Germinal center (tissue), 1 donor: ENCODE measurements around the gene TRMT10C.
A peak's percentile ranks its signal among the peaks of the same experiment; 100 is the strongest.
"Not testable (repeated sequence)": the region's sequence is repeated elsewhere in the genome, so short reads cannot be mapped to it uniquely, and the experiment has no call there.

Experiments
- DNase-seq: peaks from one replicate; pipeline ENCODE4 v3.0.0; 2012; ENCODE audit warnings: mixed read lengths, low spot score

TRMT10C gene

GRCh38 chr3:101561630-101562328, at the start of gene TRMT10C:
TRMT10C (plus strand) TSS chr3:101561868; CDS start chr3:101564782, 2,914 bp downstream.
- peak; percentile 91 for DNase-seq

DNA sequence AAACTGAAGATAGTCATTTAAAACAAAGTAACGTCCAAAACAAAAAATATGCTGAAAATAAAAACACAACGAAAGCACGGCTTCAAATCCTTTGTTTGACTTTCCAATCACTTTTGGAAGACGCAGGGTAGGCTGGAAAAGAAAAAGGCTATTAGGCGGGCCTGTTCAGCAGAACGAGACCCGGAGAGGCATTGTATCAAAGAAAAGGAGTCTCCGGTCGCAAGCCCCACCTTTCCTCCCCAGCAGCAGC, 49.3 kb upstream of the TRMT10C start:
- no peak for DNase-seq

- DNase-seq, result peak; percentile 88
Measured at GRCh38 chr3:101512646-101513418, 48.8 kb upstream of the TRMT10C start, which contains the start of gene SENP7. SENP7 (minus strand) TSS chr3:101513212; CDS start chr3:101513130, 82 bp downstream.

- DNase-seq, result peak; percentile 2
Measured at GRCh38 chr3:101513419-101513986, 48.2 kb upstream of the TRMT10C start.

DNA sequence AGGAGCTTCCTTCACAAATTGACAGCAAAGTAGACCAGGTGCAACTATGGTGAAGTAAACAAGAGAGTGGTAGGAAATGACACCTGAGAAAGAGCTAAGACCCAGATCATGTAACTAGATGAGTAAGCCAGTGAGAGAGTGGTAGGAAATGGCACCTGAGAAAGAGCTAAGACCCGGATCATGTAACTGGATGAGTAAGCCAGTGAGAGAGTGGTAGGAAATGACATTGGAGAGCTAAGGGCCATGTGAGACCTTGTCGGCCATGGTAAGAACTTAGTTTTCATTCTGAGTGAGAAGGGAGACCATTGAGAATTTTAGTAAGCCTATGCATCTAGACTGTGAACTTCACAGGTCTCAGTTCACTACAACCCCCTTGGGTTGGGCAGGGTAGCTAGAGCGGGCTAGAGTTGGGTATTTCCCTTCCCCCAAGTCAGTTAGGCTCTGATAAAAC, 43.2 kb upstream of the TRMT10C start:
- DNase-seq, result no peak

DNA sequence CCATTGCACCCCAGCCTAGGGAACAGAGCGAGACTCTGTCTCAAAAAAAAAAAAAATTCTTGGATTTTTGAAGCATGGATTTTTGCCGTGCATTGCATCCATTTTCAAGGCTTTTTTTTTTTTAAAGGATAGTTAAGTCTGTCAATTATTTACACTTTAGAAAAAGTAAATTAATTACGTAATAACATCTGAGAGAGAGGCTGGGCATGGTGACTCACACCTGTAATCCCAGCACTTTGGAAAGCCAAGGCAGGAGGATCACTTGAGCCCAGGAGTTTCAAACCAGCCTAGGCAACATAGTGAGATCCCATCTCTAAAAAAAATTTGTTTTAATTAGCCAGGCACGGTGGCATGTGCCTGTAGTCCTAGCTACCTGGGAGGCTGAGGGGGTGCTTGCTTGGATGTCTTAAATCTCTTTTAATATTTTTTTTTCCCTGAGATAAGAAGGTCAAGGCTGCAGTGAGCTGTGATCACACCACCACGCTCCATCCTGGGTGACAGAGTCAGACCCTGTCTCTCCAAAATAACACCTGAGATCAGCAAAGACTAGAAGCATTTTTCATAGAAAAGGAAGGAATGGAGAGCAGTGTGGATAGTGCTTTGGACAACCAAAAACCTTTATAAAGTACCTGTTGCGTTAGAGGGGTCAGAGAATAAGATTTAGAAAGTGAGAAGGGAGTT, 41.8 kb upstream of the TRMT10C start:
- DNase-seq, result no peak

- DNase-seq, result no peak
Measured at GRCh38 chr3:101521211-101521701, 40.4 kb upstream of the TRMT10C start.

DNA sequence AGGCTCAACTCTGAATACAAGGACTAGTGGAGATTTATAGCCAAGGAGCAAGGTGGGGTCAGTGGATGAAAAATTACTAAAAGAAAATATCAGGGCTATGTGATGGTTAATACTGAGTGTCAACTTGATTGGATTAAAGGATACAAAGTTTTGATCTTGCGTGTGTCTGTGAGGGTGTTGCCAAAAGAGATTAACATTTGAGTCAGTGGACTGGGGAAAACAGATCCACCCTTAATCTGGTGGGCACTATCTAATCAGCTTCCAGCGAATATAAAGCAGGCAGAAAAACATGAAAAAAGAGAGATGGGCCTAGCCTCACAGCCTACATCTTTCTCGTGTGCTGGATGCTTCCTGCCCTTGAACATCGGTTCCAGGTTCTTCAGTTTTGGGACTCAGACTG, 34.2 kb upstream of the TRMT10C start:
- DNase-seq, result no peak

DNA sequence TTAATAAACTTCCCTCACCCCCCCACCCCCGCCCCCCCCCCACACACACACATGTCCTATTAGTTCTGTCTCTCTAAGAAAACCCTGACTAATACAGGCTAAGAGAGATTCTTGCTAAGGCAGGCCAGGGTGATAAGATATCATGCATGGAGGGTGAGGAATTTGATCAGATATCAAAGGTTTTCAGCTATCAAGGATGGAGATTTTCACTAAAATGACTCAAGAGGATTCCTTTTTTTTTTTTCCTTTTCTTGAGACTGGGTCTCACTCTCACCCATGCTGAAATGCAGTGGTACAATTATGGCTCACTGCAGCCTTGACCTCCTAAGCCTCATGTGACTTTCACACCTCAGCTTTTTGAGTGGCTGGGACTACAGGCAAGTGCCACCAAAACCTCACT, 33.8 kb upstream of the TRMT10C start:
- DNase-seq, result no peak

DNA sequence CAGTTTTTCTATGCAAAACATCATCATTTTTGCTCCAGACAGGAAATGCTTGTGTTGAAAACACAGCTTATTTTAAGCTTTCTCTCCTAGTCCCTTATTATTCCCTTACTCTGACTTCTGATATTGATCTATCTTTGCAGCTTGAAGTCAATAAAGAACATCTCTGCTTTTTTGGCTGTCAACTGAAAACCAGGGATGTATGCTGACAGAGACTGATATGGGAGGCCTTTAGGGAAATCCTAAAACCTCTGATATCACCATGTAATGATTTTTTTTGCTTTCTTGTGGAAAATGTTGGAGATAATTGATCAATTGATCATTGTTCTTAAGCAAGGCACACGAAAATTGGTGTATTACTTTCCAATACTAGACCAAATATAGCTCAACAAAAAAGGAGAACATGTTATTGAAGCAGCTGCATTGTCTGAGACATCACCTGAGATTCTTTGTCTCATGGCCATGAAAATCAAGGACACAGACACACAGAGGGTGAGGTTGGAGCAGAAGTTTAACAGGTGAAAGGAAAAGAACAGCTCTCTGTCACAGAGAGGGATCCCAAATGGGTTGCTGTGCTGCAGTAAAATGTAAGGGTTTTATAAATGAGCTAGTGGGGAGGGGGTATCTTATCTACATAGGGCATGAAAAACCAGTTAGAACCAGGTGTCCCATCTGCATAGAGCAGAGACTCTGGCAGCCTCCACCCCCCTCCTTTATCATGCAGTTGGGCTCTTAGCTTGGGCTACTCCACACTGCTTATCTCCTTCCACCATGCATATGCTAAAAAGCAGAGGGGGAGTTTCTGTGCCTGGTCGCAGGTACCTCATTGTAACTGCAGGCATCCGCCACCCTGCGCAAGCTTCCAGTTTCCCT, 31.6 kb upstream of the TRMT10C start:
- DNase-seq, result no peak

DNA sequence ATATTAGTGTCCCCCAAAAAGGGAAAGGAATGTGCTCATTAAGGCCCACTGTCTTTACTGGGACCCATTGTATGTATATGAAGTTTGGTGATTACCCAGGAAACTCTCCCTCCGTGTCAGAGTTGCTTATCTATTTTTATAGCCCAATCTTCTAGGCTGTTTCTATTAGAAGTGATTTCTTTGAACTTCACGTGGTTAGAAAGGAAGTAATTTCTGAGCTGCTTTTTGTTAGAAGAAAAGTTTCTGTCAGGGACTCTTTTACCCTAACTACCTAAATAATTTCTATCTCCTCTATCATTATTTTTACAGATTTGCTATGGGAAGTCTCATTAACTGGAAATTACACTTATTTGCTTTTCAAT, 31.0 kb upstream of the TRMT10C start:
- no peak for DNase-seq

DNA sequence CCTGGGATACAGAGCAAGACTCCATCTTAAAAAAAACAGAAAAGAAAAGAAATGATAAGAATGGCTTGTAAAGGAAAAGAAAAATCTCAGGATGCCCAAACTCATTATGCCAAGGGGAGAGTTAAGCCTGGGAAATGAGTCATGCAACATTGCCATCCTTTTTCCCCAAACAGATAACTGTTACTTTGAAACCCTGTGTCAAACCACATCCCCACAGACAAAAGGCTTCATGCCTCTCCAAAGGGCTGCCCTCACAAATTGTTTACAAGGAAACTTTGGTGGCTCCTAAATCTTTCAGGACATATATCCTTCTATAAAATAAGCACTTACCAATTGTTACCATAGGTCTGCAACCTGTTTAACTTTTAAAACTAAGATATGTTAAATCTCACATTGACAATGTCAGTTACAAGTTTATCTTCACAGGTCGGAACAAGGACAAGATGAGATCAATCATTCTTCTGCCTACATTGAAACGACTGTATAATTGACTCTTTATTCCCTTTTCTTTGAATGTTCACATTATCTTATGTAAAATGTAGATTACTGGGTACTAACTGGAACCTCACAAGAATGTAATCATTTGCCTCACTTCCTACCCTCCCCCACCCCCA, 30.1 kb upstream of the TRMT10C start:
- no peak for DNase-seq

- no peak for DNase-seq
Measured at GRCh38 chr3:101532783-101533602, 28.7 kb upstream of the TRMT10C start.

DNA sequence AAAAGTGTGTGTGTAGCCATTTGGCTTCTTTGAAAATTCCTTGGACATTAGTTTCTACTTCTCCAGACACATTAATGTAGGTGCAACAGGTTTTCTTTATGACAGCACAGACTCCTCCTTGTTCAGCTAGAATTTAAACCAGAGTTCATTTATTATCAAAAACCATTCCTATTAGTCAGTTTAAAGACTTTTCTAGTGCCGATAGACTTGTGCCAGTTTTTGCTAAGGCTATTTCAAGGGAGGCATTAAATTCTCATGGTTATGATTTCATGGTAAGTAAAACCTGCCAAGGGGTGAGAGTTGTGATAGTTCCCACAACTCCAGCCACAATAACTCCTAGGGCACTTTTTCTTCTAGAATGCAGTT, 28.1 kb upstream of the TRMT10C start:
- no peak for DNase-seq

DNA sequence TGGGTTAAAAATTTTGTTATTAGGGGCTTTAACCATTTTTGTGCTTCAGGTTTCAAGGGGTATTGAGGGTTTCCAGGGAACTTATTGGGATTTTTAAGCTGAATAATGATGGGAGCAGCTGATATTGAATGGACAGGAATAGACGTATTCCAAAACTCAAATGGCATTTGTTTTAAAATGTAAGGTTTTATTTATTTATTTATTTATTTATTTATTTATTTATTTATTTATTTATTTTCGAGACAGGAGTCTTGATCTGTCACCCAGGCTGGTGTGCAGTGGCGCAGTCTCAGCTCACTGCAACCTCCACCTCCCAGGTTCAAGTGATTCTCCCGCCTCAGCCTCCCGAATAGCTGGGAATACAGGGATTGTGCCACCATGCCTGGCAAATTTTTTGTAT, 26.4 kb upstream of the TRMT10C start:
- no peak for DNase-seq

GRCh38 chr3:101536266-101536665, 25.4 kb upstream of the TRMT10C start:
- DNase-seq, result no peak

GRCh38 chr3:101536955-101537354, 24.7 kb upstream of the TRMT10C start:
- DNase-seq, result not testable (repeated sequence)

DNA sequence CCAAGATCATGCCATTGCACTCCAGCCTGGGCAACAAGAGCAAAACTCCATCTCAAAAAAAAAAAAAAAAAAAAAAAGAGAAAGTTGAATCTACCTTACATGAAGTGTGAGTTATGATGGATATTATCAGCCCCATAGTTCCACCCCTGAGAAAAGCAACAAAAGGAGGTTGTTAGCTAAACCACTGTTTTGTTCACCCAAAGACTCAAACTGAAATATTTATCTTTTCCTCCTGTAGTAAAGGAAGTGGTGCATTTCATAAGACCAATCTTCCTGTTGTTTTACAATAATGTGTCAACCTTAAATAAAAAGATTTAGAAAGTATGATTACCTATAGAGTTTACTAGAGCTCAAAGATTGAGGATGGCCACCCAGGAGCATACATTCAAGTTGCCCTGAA, 18.7 kb upstream of the TRMT10C start:
- DNase-seq, result no peak

DNA sequence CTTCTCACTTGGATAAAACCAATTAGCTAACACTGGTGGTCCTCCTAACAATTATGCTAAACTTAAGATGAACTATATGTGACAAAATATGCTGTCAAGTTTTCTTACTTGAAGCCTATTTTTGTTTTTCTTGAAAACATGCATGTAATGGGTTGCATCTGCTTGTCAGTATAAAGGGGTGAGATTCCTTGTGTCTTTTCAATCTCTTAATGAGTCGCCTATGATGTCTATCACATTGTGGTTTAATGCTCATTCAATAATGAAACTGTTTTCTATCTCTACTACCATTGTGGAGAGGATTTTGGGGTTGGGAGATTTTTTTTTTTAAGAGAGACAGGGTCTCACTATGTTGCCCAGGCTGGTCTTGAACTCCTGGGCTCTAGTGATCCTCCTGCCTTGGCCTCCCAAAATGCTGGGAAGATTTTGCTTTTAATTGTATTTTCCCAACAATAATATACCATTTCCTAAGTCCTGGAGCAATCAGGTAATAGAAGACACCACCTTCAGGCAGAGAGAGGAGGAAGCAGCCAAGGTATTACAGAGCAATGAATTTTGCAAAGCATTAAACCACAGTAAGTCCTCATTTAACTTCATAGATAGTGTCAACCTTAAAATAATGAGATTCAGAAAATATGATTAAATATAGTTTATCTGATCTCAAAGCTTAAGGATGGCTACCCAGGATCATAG, 17.4 kb upstream of the TRMT10C start:
- no peak for DNase-seq
